Smooth muscle cell (in vitro differentiated cells): ENCODE measurements around the gene UBN2. TPM values are rescaled to one million over a fixed set of nuclear protein-coding genes. Genes with fewer than 3 reads are reported as not detected.
"Not testable (repeated sequence)": the region's sequence is repeated elsewhere in the genome, so short reads cannot be mapped to it uniquely, and the experiment has no call there.

Experiments used
- DNase-seq: peaks from one replicate; lab custom pipeline; 2025; ENCODE audit not compliant: unreplicated experiment; lab: John Stamatoyannopoulos, UW
- H2AFZ ChIP-seq: fragments of 200-600 bp; sonication (generic); 2 replicates; pipeline ENCODE4 v1.6.0; 2016; ENCODE audit warnings: antibody characterized with exemption, low read depth, mild to moderate bottlenecking
- H3F3A ChIP-seq: fragments of 200-600 bp; sonication (generic); 2 replicates; pipeline ENCODE4 v1.6.0; 2017; ENCODE audit warnings: antibody characterized with exemption, low read depth
- H3K27ac ChIP-seq: fragments of 200-600 bp; sonication (generic); 2 replicates; pipeline ENCODE4 v1.5.1; 2016; ENCODE audit warnings: low read depth, mild to moderate bottlenecking
- H3K27me3 ChIP-seq: fragments of 200-600 bp; sonication (generic); 2 replicates; pipeline ENCODE4 v1.6.1; 2016; ENCODE audit warnings: low read depth, mild to moderate bottlenecking
- H3K36me3 ChIP-seq: fragments of 200-600 bp; sonication (generic); 2 replicates; pipeline ENCODE4 v1.5.1; 2016; ENCODE audit warnings: low read depth
- H3K4me1 ChIP-seq: fragments of 200-600 bp; sonication (generic); 2 replicates; pipeline ENCODE4 v1.5.1; 2016; ENCODE audit warnings: low read depth
- H3K4me2 ChIP-seq: fragments of 200-600 bp; sonication (generic); 2 replicates; pipeline ENCODE4 v1.6.0; 2016; ENCODE audit warnings: mild to moderate bottlenecking
- H3K4me3 ChIP-seq: fragments of 200-600 bp; sonication (generic); 2 replicates; pipeline ENCODE4 v1.5.1; 2016; ENCODE audit warnings: mild to moderate bottlenecking
- H3K79me2 ChIP-seq: fragments of 200-600 bp; sonication (generic); 2 replicates; pipeline ENCODE4 v1.6.0; 2016; ENCODE audit warnings: low read depth, mild to moderate bottlenecking
- H3K9ac ChIP-seq: fragments of 200-600 bp; sonication (generic); 2 replicates; pipeline ENCODE4 v1.6.0; 2016; ENCODE audit warnings: low read depth
- H3K9me3 ChIP-seq: fragments of 200-600 bp; sonication (generic); replicated peaks from 2 replicates; pipeline ENCODE4 v1.5.1; 2016; ENCODE audit warnings: low read depth
- H4K20me1 ChIP-seq: fragments of 200-600 bp; sonication (generic); 2 replicates; pipeline ENCODE4 v1.6.0; 2016; ENCODE audit warnings: low read depth
- CTCF ChIP-seq: fragments of 200-600 bp; sonication (generic); IDR thresholded peaks from 2 replicates; pipeline ENCODE4 v1.5.1; 2017; ENCODE audit warnings: borderline replicate concordance, mild to moderate bottlenecking, antibody characterized with exemption; ENCODE audit not compliant: insufficient read depth, poor library complexity, severe bottlenecking
- WGBS: methylation state at CpG from one replicate; pipeline ENCODE4 v1.1.7; 2016; ENCODE audit warnings: low lambda C conversion rate; 5-methylcytosine and 5-hydroxymethylcytosine counted together
- polyA plus RNA-seq: library from polyadenylated mRNA; unstranded; fragments of >200 nt; fragmentation: Nextera tagmentation; extraction: Ambion mirVana; gene quantifications from 2 replicates; pipeline ENCODE4 v1.2.1, GENCODE V29; 2016
- total RNA-seq: library from RNA; depleted of rRNA; stranded (reverse); fragments of >200 nt; gene quantifications from 2 replicates; pipeline ENCODE4 v1.2.3, GENCODE V29; 2014

The UBN2 gene
- total and polyA plus RNA-seq, 2 experiments from 2014 or later, result 2.5 to 13.4 TPM

- Histone ChIP-seq H3K9ac (no peak overlapping the region), H3K9me3 (no peaks in the 10 kb centered on the region), H3K36me3 (no peaks in the 10 kb centered on the region), H2AFZ (no peak overlapping the region), H3F3A (no peaks in the 10 kb centered on the region), H3K4me1 (no peaks in the 10 kb centered on the region), H3K27me3 (no peaks in the 10 kb centered on the region), H4K20me1 (no peaks in the 10 kb centered on the region), H3K27ac (no peak overlapping the region), H3K4me2 (no peak overlapping the region), H3K79me2 (no peaks in the 10 kb centered on the region), H3K4me3 (no peak overlapping the region)
- 92% methylated on average over 2 of the region's 2 CpGs for WGBS
- DNase-seq, result no peak
- no peak for TF ChIP-seq CTCF
Measured at GRCh38 chr7:139212133-139212532, 18.9 kb upstream of the UBN2 start.

- H3F3A ChIP-seq, H3K4me2 ChIP-seq, H3K36me3 ChIP-seq, H4K20me1 ChIP-seq, H3K9me3 ChIP-seq, DNase-seq, H3K79me2 ChIP-seq, H3K27ac ChIP-seq, H3K4me3 ChIP-seq, H3K4me1 ChIP-seq, H3K27me3 ChIP-seq, H2AFZ ChIP-seq, H3K9ac ChIP-seq: not testable (repeated sequence)
- WGBS, result 93% methylated on average over 3 of the region's 6 CpGs
Measured at GRCh38 chr7:139213489-139213888, 17.5 kb upstream of the UBN2 start.

GRCh38 chr7:139218173-139218572 is 12.9 kb upstream of the UBN2 start:
- Histone ChIP-seq H3K4me3 (no peak overlapping the region), H3F3A (no peaks in the 10 kb centered on the region), H3K4me1 (no peaks in the 10 kb centered on the region), H3K27ac (no peak overlapping the region), H3K9me3 (no peaks in the 10 kb centered on the region), H4K20me1 (no peaks in the 10 kb centered on the region), H3K36me3 (no peaks in the 10 kb centered on the region), H3K79me2 (no peaks in the 10 kb centered on the region), H3K27me3 (no peaks in the 10 kb centered on the region), H3K4me2 (no peak overlapping the region), H2AFZ (no peak overlapping the region), H3K9ac (no peak overlapping the region)
- no peak for TF ChIP-seq CTCF
- WGBS, result 54% methylated on average over 1 of the region's 1 CpG
- DNase-seq, result no peak

GRCh38 chr7:139224219-139224618 is 6.8 kb upstream of the UBN2 start:
- no peaks in the 10 kb centered on the region for H3K4me1 ChIP-seq
- no peak for TF ChIP-seq CTCF
- H3K9ac ChIP-seq, result no peak overlapping the region
- H3F3A ChIP-seq, result no peaks in the 10 kb centered on the region
- DNase-seq, result no peak
- no peaks in the 10 kb centered on the region for H3K36me3 ChIP-seq
- H3K27ac ChIP-seq, result no peak overlapping the region
- H4K20me1 ChIP-seq, result no peaks in the 10 kb centered on the region
- H3K9me3 ChIP-seq, result no peaks in the 10 kb centered on the region
- WGBS, result 89% methylated on average over 2 of the region's 2 CpGs
- no peak overlapping the region for H3K4me2 ChIP-seq
- H2AFZ ChIP-seq, result no peak overlapping the region
- H3K27me3 ChIP-seq, result no peaks in the 10 kb centered on the region
- H3K4me3 ChIP-seq, result no peak overlapping the region
- no peaks in the 10 kb centered on the region for H3K79me2 ChIP-seq

- not testable (repeated sequence) for H3K79me2 ChIP-seq
- WGBS, result 96% methylated on average over 18 of the region's 18 CpGs
Measured at GRCh38 chr7:139224836-139225235, 6.2 kb upstream of the UBN2 start.

GRCh38 chr7:139225286-139226157 is 5.5 kb upstream of the UBN2 start:
- not testable (repeated sequence) for H3K27ac ChIP-seq, H3K27me3 ChIP-seq, H3K4me1 ChIP-seq, H3K79me2 ChIP-seq, H4K20me1 ChIP-seq, H3K4me2 ChIP-seq, H2AFZ ChIP-seq, H3K36me3 ChIP-seq, H3K4me3 ChIP-seq, H3F3A ChIP-seq, DNase-seq, H3K9ac ChIP-seq, H3K9me3 ChIP-seq
- WGBS, result 99% methylated on average over 57 of the region's 60 CpGs

More at GRCh38 chr7:139224836-139225235, 6.2 kb upstream of the UBN2 start:
- not testable (repeated sequence) for DNase-seq, H3K4me2 ChIP-seq, H3K27me3 ChIP-seq, H3K9ac ChIP-seq, H3K36me3 ChIP-seq, H3K4me3 ChIP-seq, H3K27ac ChIP-seq, H3K9me3 ChIP-seq, H3K4me1 ChIP-seq, H2AFZ ChIP-seq, H4K20me1 ChIP-seq, H3F3A ChIP-seq
